Measurements from ENCODE around the gene POTEH. TPM values are rescaled to one million over a fixed set of nuclear protein-coding genes. Genes with fewer than 3 reads are reported as not detected.
"Not testable (repeated sequence)": the region's sequence is repeated elsewhere in the genome, so short reads cannot be mapped to it uniquely, and the experiment has no call there.

POTEH gene
- total RNA-seq, 2 donors from 2014 or later: not detected

DNA sequence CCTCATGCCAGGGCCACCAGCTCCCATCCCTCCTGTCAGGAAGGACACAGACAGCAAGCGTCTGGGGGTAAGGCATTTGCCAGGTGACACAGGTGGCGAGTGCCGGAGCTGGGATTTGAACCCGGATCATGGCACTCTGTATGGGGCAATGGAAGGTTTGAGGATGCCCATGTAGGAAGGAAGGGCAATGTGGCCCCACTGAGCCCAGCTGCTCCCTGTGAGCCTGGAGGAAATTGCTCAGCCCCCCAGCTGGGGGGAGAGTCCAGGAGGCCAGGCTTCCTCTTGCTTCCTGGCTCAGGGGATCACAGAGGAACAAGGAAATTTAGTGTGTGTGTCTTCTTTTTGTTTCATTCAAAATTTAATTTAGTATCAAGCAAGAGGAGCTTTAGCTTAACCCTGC is 2.1 kb upstream of the POTEH start:
- not testable (repeated sequence) for H3K27ac Mint-ChIP-seq; H3K4me3 Mint-ChIP-seq; H3K27me3 ChIP-seq (ENCODE audit: control insufficient read depth, insufficient read depth, low read length, poor library complexity, severe bottlenecking); H3K36me3 Mint-ChIP-seq (ENCODE audit: low read depth); DNase-seq; H3K4me1 ChIP-seq (ENCODE audit: control insufficient read depth, insufficient read depth, low read length); H3K27ac ChIP-seq (ENCODE audit: low read depth, low read length); H3K9ac ChIP-seq (ENCODE audit: extremely low read depth, low read length, poor library complexity, severe bottlenecking); H3K4me3 ChIP-seq (ENCODE audit: low read length); H3K9me3 ChIP-seq (ENCODE audit: control insufficient read depth, low read length); H3K9me3 Mint-ChIP-seq; H3K27me3 Mint-ChIP-seq (ENCODE audit: insufficient read depth); H3K36me3 ChIP-seq (ENCODE audit: control insufficient read depth, insufficient read depth, low read length); H3K4me1 Mint-ChIP-seq
- WGBS, 2 experiments (ENCODE audit: insufficient coverage in 1 of 2, insufficient read length in 1 of 2): no CpG with 5 or more reads among the region's 4 CpGs

- H3K36me3 Mint-ChIP-seq (ENCODE audit: low read depth); H3K9ac ChIP-seq (ENCODE audit: extremely low read depth, low read length, poor library complexity, severe bottlenecking); H3K9me3 Mint-ChIP-seq; H3K27me3 ChIP-seq (ENCODE audit: control insufficient read depth, insufficient read depth, low read length, poor library complexity, severe bottlenecking); H3K27ac ChIP-seq (ENCODE audit: low read depth, low read length); H3K4me3 Mint-ChIP-seq; H3K27me3 Mint-ChIP-seq (ENCODE audit: insufficient read depth); H3K9me3 ChIP-seq (ENCODE audit: control insufficient read depth, low read length); H3K36me3 ChIP-seq (ENCODE audit: control insufficient read depth, insufficient read depth, low read length); H3K4me3 ChIP-seq (ENCODE audit: low read length); H3K4me1 ChIP-seq (ENCODE audit: control insufficient read depth, insufficient read depth, low read length); H3K4me1 Mint-ChIP-seq; H3K27ac Mint-ChIP-seq; DNase-seq: not testable (repeated sequence)
- WGBS, 2 experiments (ENCODE audit: insufficient coverage in 1 of 2, insufficient read length in 1 of 2): 91% methylated on average over 1 of the region's 2 CpGs; no CpG with 5 or more reads in 1 of the 2 experiments
These were observed 1.7 kb upstream of the POTEH start for GRCh38 chr22:15688090-15688489.

GRCh38 chr22:15689012-15689748 is 646 bp upstream of the POTEH start:
- not testable (repeated sequence) for H3K4me3 Mint-ChIP-seq; H3K27me3 ChIP-seq (ENCODE audit: control insufficient read depth, insufficient read depth, low read length, poor library complexity, severe bottlenecking); H3K36me3 ChIP-seq (ENCODE audit: control insufficient read depth, insufficient read depth, low read length); H3K9me3 Mint-ChIP-seq; H3K4me3 ChIP-seq (ENCODE audit: low read length); H3K27ac Mint-ChIP-seq; H3K27ac ChIP-seq (ENCODE audit: low read depth, low read length); H3K9ac ChIP-seq (ENCODE audit: extremely low read depth, low read length, poor library complexity, severe bottlenecking); H3K36me3 Mint-ChIP-seq (ENCODE audit: low read depth); H3K4me1 Mint-ChIP-seq; H3K4me1 ChIP-seq (ENCODE audit: control insufficient read depth, insufficient read depth, low read length); H3K27me3 Mint-ChIP-seq (ENCODE audit: insufficient read depth); H3K9me3 ChIP-seq (ENCODE audit: control insufficient read depth, low read length)
- peak; percentile 33 for DNase-seq
- WGBS, 2 experiments (ENCODE audit: insufficient coverage in 1 of 2, insufficient read length in 1 of 2): 92 to 96% methylated on average over 20 to 59 of the region's 77 CpGs

DNA sequence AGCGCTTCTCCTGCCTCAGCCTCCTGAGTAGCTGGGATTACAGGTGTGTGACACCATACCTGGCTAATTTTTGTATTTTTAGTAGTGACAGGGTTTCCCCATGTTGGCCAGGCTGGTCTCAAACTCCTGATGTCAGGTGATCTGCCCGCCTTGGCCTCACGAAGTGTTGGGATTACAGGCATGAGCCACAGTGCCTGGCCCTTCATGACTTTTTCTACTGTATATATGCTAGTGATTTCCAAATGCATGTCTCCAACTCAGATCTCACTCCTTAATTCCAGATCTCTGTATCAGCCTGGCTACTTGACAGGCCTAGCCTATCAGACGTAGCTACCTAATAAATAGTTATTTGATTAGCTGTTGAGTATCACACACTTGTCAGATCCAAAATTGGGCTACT is 23.8 kb downstream of the POTEH start:
- H3K27ac Mint-ChIP-seq; H3K4me1 Mint-ChIP-seq; H3K36me3 Mint-ChIP-seq (ENCODE audit: low read depth); H3K9me3 ChIP-seq (ENCODE audit: control insufficient read depth, low read length); H3K4me1 ChIP-seq (ENCODE audit: control insufficient read depth, insufficient read depth, low read length); H3K36me3 ChIP-seq (ENCODE audit: control insufficient read depth, insufficient read depth, low read length); H3K27me3 Mint-ChIP-seq (ENCODE audit: insufficient read depth); H3K27ac ChIP-seq (ENCODE audit: low read depth, low read length); H3K4me3 Mint-ChIP-seq; H3K4me3 ChIP-seq (ENCODE audit: low read length); H3K27me3 ChIP-seq (ENCODE audit: control insufficient read depth, insufficient read depth, low read length, poor library complexity, severe bottlenecking); H3K9ac ChIP-seq (ENCODE audit: extremely low read depth, low read length, poor library complexity, severe bottlenecking): not testable (repeated sequence)
- peaks cover 14% of the 10 kb centered on the region for H3K9me3 Mint-ChIP-seq
- WGBS, 2 experiments (ENCODE audit: insufficient coverage in 1 of 2, insufficient read length in 1 of 2): 70 to 82% methylated on average over 2 of the region's 4 CpGs
- peak; percentile 4 for DNase-seq

DNA sequence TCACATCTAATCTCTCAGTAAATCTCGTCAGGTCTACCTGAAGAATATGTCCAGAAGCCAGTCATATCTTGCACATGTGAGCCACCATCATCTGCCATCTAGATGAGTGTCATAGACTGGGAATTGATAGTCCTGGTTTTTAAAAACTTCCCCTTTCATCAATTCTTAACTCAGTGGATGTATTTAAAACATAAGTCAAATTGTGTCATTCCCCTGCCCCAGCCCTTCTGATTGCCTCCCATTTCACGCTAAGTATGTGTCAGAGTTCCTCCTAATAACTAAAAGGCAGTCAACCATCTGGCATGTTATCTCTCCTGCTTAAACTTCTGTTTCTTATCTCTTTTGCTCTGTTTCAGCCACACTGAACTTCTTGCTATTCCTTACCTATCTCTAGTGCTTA is 24.3 kb downstream of the POTEH start:
- peaks cover 14% of the 10 kb centered on the region for H3K9me3 Mint-ChIP-seq
- H3K4me1 ChIP-seq (ENCODE audit: control insufficient read depth, insufficient read depth, low read length); H3K36me3 ChIP-seq (ENCODE audit: control insufficient read depth, insufficient read depth, low read length); H3K27me3 Mint-ChIP-seq (ENCODE audit: insufficient read depth); DNase-seq; H3K9ac ChIP-seq (ENCODE audit: extremely low read depth, low read length, poor library complexity, severe bottlenecking); H3K9me3 ChIP-seq (ENCODE audit: control insufficient read depth, low read length); H3K36me3 Mint-ChIP-seq (ENCODE audit: low read depth); H3K4me3 ChIP-seq (ENCODE audit: low read length); H3K27ac Mint-ChIP-seq; H3K27me3 ChIP-seq (ENCODE audit: control insufficient read depth, insufficient read depth, low read length, poor library complexity, severe bottlenecking); H3K4me1 Mint-ChIP-seq; H3K4me3 Mint-ChIP-seq; H3K27ac ChIP-seq (ENCODE audit: low read depth, low read length): not testable (repeated sequence)
- WGBS, 2 experiments (ENCODE audit: insufficient coverage in 1 of 2, insufficient read length in 1 of 2): no CpG with 5 or more reads among the region's 2 CpGs

DNA sequence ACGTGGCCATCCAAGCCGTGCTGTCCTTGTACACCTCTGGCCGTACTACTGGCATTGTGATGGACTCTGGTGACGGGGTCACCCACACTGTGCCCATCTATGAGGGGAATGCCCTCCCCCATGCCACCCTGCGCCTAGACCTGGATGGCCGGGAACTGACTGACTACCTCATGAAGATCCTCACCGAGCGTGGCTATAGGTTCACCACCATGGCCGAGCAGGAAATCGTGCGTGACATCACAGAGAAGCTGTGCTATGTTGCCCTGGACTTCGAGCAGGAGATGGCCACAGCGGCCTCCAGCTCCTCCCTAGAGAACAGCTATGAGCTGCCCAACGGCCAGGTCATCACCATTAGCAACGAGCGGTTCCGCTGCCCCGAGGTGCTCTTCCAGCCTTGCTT is 32.1 kb downstream of the POTEH start:
- not testable (repeated sequence) for H3K4me1 ChIP-seq (ENCODE audit: control insufficient read depth, insufficient read depth, low read length); H3K4me1 Mint-ChIP-seq; H3K4me3 ChIP-seq (ENCODE audit: low read length); H3K36me3 ChIP-seq (ENCODE audit: control insufficient read depth, insufficient read depth, low read length); H3K27me3 ChIP-seq (ENCODE audit: control insufficient read depth, insufficient read depth, low read length, poor library complexity, severe bottlenecking); H3K27me3 Mint-ChIP-seq (ENCODE audit: insufficient read depth); H3K27ac ChIP-seq (ENCODE audit: low read depth, low read length); H3K27ac Mint-ChIP-seq; DNase-seq; H3K4me3 Mint-ChIP-seq; H3K9me3 Mint-ChIP-seq; H3K36me3 Mint-ChIP-seq (ENCODE audit: low read depth); H3K9ac ChIP-seq (ENCODE audit: extremely low read depth, low read length, poor library complexity, severe bottlenecking); H3K9me3 ChIP-seq (ENCODE audit: control insufficient read depth, low read length)
- whole genome bisulfite sequencing, 2 experiments (ENCODE audit: insufficient coverage in 1 of 2, insufficient read length in 1 of 2): 87% methylated on average over 5 of the region's 18 CpGs; no CpG with 5 or more reads in 1 of the 2 experiments

GRCh38 chr22:15729209-15729917 is 39.5 kb downstream of the POTEH start:
- H3K4me3 Mint-ChIP-seq: not testable (repeated sequence)

More at GRCh38 chr22:15729209-15729917, 39.5 kb downstream of the POTEH start:
- 20 to 73% methylated on average over 1 to 6 of the region's 19 CpGs for WGBS, 2 experiments (ENCODE audit: insufficient coverage in 1 of 2, insufficient read length in 1 of 2)
- not testable (repeated sequence) for H3K9me3 ChIP-seq (ENCODE audit: control insufficient read depth, low read length); H3K27me3 Mint-ChIP-seq (ENCODE audit: insufficient read depth); H3K4me3 ChIP-seq (ENCODE audit: low read length); H3K27me3 ChIP-seq (ENCODE audit: control insufficient read depth, insufficient read depth, low read length, poor library complexity, severe bottlenecking); H3K9ac ChIP-seq (ENCODE audit: extremely low read depth, low read length, poor library complexity, severe bottlenecking); H3K4me1 ChIP-seq (ENCODE audit: control insufficient read depth, insufficient read depth, low read length); H3K36me3 Mint-ChIP-seq (ENCODE audit: low read depth); H3K27ac Mint-ChIP-seq; H3K27ac ChIP-seq (ENCODE audit: low read depth, low read length); H3K4me1 Mint-ChIP-seq; H3K36me3 ChIP-seq (ENCODE audit: control insufficient read depth, insufficient read depth, low read length); H3K9me3 Mint-ChIP-seq
- peak; percentile 17 for DNase-seq
